Heart right ventricle (tissue), 16 donors: Measurements from ENCODE around the gene TP63. TPM values are rescaled to one million over a fixed set of nuclear protein-coding genes. Genes with fewer than 3 reads are reported as not detected.
"Not testable (repeated sequence)": the region's sequence is repeated elsewhere in the genome, so short reads cannot be mapped to it uniquely, and the experiment has no call there.

Experiments
- ATAC-seq, 8 donors: fragments of 200-7000 bp; cut with Tn5 transposase; one replicate each; pipeline ENCODE4 v1.9.1; 2020; ENCODE audit warnings: mild to moderate bottlenecking in 8 of 8, moderate library complexity in 8 of 8, moderate number of reproducible peaks in 1 of 8
- DNase-seq, 2 donors: peaks; one replicate each; pipeline ENCODE4 v3.0.0-alpha.2; 2020
- H3K27ac ChIP-seq, 10 donors: fragments of 200-600 bp; sonication (generic) in 2 of 10; one replicate each; pipeline versions ENCODE4 v1.5.0 to v1.8.0; 2020 to 2022; ENCODE audit warnings: mild to moderate bottlenecking in 3 of 10
- H3K27me3 ChIP-seq, 7 donors: fragments of 200-600 bp; one replicate each; pipeline ENCODE4 v1.8.0; 2021 to 2022; ENCODE audit warnings: mild to moderate bottlenecking in 2 of 7
- H3K36me3 ChIP-seq, 9 donors: fragments of 200-600 bp; sonication (generic) in 1 of 9; one replicate each; pipeline versions ENCODE4 v1.5.0 to v1.8.0; 2020 to 2022; ENCODE audit warnings: mild to moderate bottlenecking in 2 of 9
- H3K4me1 ChIP-seq, 9 donors: fragments of 200-600 bp; sonication (generic) in 1 of 9; one replicate each; pipeline versions ENCODE4 v1.5.0 to v1.8.0; 2020 to 2022; ENCODE audit warnings: mild to moderate bottlenecking in 4 of 9
- H3K4me3 ChIP-seq, 10 donors: fragments of 200-600 bp; sonication (generic) in 2 of 10; one replicate each; pipeline versions ENCODE4 v1.5.0 to v1.8.0; 2020 to 2022; ENCODE audit warnings: mild to moderate bottlenecking in 7 of 10, moderate library complexity in 2 of 10
- H3K9me3 ChIP-seq, 11 donors: fragments of 200-600 bp in 10 of 11; sonication (generic) in 2 of 11; one replicate each; pipeline versions ENCODE4 v1.5.0 to v1.8.0; 2013 to 2022; ENCODE audit warnings: mild to moderate bottlenecking in 2 of 11, control low read depth in 1 of 11, moderate library complexity in 1 of 11
- WGBS, 2 donors: extraction: QIAGEN DNeasy Blood & Tissue Kit; methylation state at CpG; one replicate each; pipeline ENCODE4 v1.1.7; 2013; ENCODE audit warnings: inconsistent platforms in 1 of 2; 5-methylcytosine and 5-hydroxymethylcytosine counted together
- intact Hi-C, 10 donors: fragments of 100-400 bp; cut with DNase I; formaldehyde crosslinking; loops; one replicate each; pipeline versions ENCODE4 v1.11.1 to v1.14.2; 2022
- polyA plus RNA-seq, 2 donors: library from polyadenylated mRNA; stranded (reverse); fragments of 200-250 nt; gene quantifications; one replicate each; pipeline ENCODE4 v1.2.3, GENCODE V29; 2013
- total RNA-seq, 10 donors: library from RNA; stranded (reverse); fragmentation: NEBNext Ultra II Directional in 3 of 10; extraction: Animal tissue kit (Norgen Biotek cat#: 25700) in 3 of 10; gene quantifications; one replicate each; pipeline versions ENCODE4 v1.2.1 to v1.2.4, GENCODE V29; 2021 to 2023
- TF ChIP-seq, protein P1 (sequence below), 9 donors: fragments of 200-600 bp; sonication (generic) in 2 of 9; IDR thresholded peaks; one replicate each; pipeline versions ENCODE4 v1.5.0 to v1.8.0; 2021 to 2022; ENCODE audit warnings: antibody characterized with exemption in 9 of 9, mild to moderate bottlenecking in 5 of 9, moderate library complexity in 1 of 9
- donor health status: Arrhythmogenic right ventricular cardiomyopathy.
- donor health status: ischemic (EF 13 %, LVEDD 7.1; RV severe dilation, severe dysfunction).
- donor health status: healthy with polysubstance abuse.
- donor health status: DM: no; HTN: yes; CAD: no.
- donor health status: DM: no; HTN: no; CAD: no.
- donor health status: ischemic (EF 25% LVEDD 6.9; RV normal size, moderate dysfunction).
- donor health status: ischemic (EF 25% LVEDD 5.7; RV mildly dilated, moderate dysfunction).
- donor health status: healthy.
- donor health status: DM: yes; HTN: yes; CAD: no.
- donor health status: Ischemic cardiomyopathy.
- donor health status: ischemic (EF 35%, LVEDD 5.7; RV mildly dilated, moderate dysfunction).
- donor health status: nonischemic (EF 11% LVEDD 7.7; RV severe dilation, severe dysfunction).
- donor health status: DM: yes; HTN: yes; CAD: no.
- donor health status: PGD.
- donor health status: ischemic (EF 29% LVEDD 5.4; RV normal size, mild dysfunction).
- donor health status: nonischemic (EF 23%, LVEDD 6.1; RV moderate dilation, normal function).

The TP63 gene
- total and polyA plus RNA-seq, 12 donors = 0.07 to 1.5 (median 0.49) TPM

DNA sequence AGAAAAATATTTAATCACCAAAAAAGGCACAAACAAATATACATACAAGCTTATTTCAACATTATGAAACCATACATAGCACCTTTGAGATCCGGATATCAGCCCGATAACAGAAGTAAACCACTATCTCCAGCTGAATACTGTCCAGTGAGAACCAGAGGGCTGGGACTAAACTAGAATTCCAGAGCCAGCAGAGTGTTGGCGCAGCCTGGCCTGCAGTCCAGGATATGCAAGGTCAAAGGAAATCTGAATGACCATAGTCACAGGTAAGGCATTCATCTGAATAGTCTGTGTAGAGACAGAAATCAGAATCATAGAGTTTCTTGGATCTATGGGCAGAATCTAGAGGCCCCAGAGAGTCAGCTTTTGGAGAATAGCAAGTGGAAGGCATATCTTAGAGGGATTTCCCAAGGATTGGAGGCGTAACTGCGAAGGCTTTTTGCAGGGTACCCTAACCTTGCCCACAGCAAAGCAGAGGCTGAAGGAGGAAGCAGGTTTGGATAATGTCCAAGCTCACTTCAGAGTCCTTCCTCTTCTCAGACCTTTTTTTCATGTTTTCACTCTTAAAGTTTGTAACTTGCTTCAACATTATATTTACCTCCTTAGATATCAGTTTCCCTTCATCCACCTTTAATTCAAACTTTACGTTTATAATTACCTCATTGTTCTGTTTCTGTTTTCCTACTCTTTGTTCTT, 32.5 kb upstream of the TP63 start:
- intact Hi-C loops = no loop called here
- no peaks in the 10 kb centered on the region for H3K27me3 ChIP-seq
- ATAC-seq (no peak), DNase-seq (no peak)
- peaks cover 0 to 1% (median 0%) of the 10 kb centered on the region in 11 donors for H3K9me3 ChIP-seq
- no peak overlapping the region for H3K4me3 ChIP-seq
- H3K27ac ChIP-seq = no peak overlapping the region
- TF ChIP-seq, protein P1, sequence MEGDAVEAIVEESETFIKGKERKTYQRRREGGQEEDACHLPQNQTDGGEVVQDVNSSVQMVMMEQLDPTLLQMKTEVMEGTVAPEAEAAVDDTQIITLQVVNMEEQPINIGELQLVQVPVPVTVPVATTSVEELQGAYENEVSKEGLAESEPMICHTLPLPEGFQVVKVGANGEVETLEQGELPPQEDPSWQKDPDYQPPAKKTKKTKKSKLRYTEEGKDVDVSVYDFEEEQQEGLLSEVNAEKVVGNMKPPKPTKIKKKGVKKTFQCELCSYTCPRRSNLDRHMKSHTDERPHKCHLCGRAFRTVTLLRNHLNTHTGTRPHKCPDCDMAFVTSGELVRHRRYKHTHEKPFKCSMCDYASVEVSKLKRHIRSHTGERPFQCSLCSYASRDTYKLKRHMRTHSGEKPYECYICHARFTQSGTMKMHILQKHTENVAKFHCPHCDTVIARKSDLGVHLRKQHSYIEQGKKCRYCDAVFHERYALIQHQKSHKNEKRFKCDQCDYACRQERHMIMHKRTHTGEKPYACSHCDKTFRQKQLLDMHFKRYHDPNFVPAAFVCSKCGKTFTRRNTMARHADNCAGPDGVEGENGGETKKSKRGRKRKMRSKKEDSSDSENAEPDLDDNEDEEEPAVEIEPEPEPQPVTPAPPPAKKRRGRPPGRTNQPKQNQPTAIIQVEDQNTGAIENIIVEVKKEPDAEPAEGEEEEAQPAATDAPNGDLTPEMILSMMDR (IDR thresholded peaks at IDR 0.05) = no peak
- no peaks in the 10 kb centered on the region for H3K4me1 ChIP-seq
- 82 to 87% methylated on average over 6 of the region's 6 CpGs for WGBS, 2 donors
- H3K36me3 ChIP-seq = no peaks in the 10 kb centered on the region

DNA sequence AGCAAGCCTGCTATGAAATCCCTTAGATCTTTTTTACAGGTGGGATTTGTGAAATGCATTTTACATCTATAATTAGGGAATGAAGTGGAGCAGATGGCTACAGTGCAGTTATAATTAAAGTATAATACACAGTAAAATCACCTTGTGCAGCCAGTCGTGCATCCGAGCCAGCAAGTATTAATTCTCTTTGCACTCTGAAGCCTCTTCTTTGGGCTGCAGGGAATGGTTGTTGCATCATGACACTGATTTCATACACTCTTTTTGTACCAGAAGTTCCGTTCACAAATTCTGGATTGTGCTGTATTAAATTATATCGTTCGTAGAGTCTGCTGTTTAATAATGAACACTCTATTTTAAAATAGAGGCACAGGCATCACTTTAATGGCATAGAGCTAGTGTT, 28.7 kb upstream of the TP63 start:
- H3K4me3 ChIP-seq = no peak overlapping the region
- H3K4me1 ChIP-seq = no peaks in the 10 kb centered on the region
- H3K9me3 ChIP-seq = peaks cover 0 to 17% (median 4%) of the 10 kb centered on the region in 11 donors
- no peak overlapping the region for H3K27ac ChIP-seq
- no peaks in the 10 kb centered on the region for H3K36me3 ChIP-seq
- no peak for DNase-seq
- intact Hi-C loops = no loop called here
- TF ChIP-seq, protein P1 (IDR thresholded peaks at IDR 0.05) = no peak
- ATAC-seq = no peak
- H3K27me3 ChIP-seq = no peaks in the 10 kb centered on the region
- 92 to 94% methylated on average over 5 of the region's 5 CpGs for WGBS, 2 donors

DNA sequence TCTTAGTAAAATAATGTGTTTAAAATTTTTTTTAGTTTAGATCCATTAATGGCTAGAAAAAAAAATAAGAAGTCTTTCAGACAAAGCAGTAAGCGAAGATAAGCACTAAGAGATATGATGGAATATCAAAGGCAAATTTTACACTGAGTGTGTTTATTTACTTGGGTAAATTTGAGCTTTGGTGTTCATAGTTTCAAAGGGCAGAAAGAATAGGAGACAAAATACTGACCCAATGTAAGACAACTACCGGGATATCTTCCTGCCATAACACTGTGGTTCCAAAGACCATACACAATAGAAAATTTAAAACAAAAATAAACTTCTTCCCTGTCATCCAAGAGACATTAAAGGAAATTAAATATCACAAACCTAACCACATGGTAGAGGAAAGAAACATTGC, 25.5 kb upstream of the TP63 start:
- no peaks in the 10 kb centered on the region for H3K27me3 ChIP-seq
- TF ChIP-seq, protein P1 (IDR thresholded peaks at IDR 0.05) = no peak
- no peak for ATAC-seq
- no peaks in the 10 kb centered on the region for H3K36me3 ChIP-seq
- no peaks in the 10 kb centered on the region for H3K4me1 ChIP-seq
- no peak overlapping the region for H3K27ac ChIP-seq
- intact Hi-C loops = no loop called here
- H3K9me3 ChIP-seq = peaks cover 0 to 33% (median 4%) of the 10 kb centered on the region in 11 donors
- no peak overlapping the region for H3K4me3 ChIP-seq
- whole genome bisulfite sequencing, 2 donors = 94 to 97% methylated on average over 2 of the region's 2 CpGs
- DNase-seq = no peak

DNA sequence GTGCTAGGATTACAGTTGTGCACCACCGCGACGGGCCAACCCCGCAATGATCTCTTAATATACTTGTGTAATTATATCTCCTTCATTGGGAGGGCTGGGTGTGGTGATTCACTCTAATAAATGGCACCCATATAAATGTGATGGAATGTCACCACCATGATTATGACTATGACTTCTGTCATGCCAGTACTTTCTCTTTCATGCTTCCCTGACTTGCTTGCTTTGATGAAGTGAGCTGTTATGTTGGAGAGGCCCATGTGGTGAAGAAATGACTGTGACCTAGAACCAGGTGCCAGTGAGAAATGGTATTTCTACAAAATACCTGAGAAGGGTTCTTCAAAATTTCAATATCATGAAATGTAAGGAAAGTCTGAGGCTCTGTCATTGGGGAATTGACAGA, 24.4 kb upstream of the TP63 start:
- 97% methylated on average over 4 of the region's 4 CpGs for WGBS, 2 donors
- H3K9me3 ChIP-seq = peaks cover 0 to 43% (median 4%) of the 10 kb centered on the region in 11 donors
- H3K4me3 ChIP-seq = no peak overlapping the region
- no peak overlapping the region for H3K27ac ChIP-seq
- H3K4me1 ChIP-seq = no peaks in the 10 kb centered on the region
- TF ChIP-seq, protein P1 (IDR thresholded peaks at IDR 0.05) = no peak
- intact Hi-C loops = no loop called here
- DNase-seq = no peak
- ATAC-seq = no peak
- H3K27me3 ChIP-seq = no peaks in the 10 kb centered on the region
- no peaks in the 10 kb centered on the region for H3K36me3 ChIP-seq

DNA sequence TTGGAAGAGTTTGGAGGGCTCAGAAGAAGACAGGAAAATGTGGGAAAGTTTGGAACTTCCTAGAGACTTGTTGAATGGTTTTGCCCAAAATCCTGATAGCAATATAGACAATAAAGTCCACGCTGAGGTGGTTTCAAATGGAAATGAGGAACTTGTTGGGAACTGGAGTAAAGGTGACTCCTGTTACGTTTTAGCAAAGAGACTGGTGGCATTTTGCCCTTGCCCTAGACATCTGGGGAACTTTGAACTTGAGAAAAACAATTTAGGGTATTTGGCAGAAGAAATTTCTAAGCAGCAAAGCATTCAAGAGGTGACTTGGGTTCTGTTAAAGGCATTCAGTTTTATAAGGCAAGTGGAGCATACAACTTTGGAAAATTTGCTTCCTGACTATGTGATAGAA, 18.5 kb upstream of the TP63 start:
- DNase-seq, H3K27me3 ChIP-seq, ATAC-seq, H3K4me1 ChIP-seq, H3K4me3 ChIP-seq, intact Hi-C loops, H3K36me3 ChIP-seq, H3K27ac ChIP-seq: not testable (repeated sequence)
- WGBS, 2 donors = 44 to 56% methylated on average over 2 of the region's 2 CpGs
- H3K9me3 ChIP-seq = peaks cover 0 to 37% (median 0%) of the 10 kb centered on the region in 11 donors
